GM18519 (cell line): ENCODE data around the gene TNKS1BP1.
A peak's percentile ranks its signal among the peaks of the same experiment; 100 is the strongest.
"Not testable (repeated sequence)": the region's sequence is repeated elsewhere in the genome, so short reads cannot be mapped to it uniquely, and the experiment has no call there.

Experiments
- ATAC-seq: cut with Tn5 transposase; IDR thresholded peaks from one replicate; pipeline ENCODE4 v1.9.1; 2021; ENCODE audit warnings: mild to moderate bottlenecking, moderate library complexity; ENCODE audit not compliant: unreplicated experiment, low FRiP score

Gene TNKS1BP1, protein sequence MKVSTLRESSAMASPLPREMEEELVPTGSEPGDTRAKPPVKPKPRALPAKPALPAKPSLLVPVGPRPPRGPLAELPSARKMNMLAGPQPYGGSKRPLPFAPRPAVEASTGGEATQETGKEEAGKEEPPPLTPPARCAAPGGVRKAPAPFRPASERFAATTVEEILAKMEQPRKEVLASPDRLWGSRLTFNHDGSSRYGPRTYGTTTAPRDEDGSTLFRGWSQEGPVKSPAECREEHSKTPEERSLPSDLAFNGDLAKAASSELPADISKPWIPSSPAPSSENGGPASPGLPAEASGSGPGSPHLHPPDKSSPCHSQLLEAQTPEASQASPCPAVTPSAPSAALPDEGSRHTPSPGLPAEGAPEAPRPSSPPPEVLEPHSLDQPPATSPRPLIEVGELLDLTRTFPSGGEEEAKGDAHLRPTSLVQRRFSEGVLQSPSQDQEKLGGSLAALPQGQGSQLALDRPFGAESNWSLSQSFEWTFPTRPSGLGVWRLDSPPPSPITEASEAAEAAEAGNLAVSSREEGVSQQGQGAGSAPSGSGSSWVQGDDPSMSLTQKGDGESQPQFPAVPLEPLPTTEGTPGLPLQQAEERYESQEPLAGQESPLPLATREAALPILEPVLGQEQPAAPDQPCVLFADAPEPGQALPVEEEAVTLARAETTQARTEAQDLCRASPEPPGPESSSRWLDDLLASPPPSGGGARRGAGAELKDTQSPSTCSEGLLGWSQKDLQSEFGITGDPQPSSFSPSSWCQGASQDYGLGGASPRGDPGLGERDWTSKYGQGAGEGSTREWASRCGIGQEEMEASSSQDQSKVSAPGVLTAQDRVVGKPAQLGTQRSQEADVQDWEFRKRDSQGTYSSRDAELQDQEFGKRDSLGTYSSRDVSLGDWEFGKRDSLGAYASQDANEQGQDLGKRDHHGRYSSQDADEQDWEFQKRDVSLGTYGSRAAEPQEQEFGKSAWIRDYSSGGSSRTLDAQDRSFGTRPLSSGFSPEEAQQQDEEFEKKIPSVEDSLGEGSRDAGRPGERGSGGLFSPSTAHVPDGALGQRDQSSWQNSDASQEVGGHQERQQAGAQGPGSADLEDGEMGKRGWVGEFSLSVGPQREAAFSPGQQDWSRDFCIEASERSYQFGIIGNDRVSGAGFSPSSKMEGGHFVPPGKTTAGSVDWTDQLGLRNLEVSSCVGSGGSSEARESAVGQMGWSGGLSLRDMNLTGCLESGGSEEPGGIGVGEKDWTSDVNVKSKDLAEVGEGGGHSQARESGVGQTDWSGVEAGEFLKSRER (N-terminal part only)

DNA sequence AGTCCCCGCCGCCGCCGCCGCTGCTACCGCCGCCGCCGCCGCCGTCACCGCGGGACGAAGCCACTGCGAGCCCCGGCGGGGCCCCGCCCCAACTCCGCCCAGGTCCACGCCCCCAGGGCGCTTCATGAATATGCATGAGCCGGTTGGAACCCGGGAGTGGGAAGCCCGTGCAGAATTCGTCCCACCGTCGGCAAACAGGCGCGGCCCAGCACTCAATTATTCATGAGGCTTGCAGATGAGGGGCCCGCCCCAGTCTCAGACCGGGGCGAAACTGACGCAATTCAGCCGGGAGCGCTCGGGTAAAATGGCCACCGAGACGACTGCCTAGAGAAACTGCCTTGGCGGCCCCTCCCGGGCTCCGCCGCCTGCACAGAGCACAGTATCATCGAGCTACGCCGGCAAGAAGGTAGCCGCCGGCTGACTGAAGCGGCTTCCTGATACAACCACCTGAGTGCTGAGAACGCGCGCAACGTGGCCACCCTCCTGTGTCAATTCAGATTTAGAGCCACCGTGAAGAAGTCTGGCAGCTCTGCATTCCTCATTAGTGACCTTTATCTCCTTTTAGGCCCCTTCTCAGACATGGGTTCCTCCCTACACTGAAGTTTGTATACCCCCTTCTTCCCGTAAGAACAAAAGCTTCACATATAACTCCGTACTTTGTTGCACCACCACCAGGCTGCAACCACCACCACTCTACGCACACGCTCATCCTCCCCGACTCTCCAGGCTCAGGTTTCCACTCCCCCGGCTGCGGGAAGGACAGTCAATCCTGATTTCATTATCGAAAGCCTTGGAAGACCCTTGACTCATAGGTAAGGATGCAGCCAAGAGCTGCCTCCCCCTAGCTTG is at the start of gene TNKS1BP1:
TSS of gene TNKS1BP1 (minus strand) at position 67 of the 849 bp plus-strand sequence. CDS start 3,067 bp downstream, outside the sequence.
- peak; percentile 85 for ATAC-seq

DNA sequence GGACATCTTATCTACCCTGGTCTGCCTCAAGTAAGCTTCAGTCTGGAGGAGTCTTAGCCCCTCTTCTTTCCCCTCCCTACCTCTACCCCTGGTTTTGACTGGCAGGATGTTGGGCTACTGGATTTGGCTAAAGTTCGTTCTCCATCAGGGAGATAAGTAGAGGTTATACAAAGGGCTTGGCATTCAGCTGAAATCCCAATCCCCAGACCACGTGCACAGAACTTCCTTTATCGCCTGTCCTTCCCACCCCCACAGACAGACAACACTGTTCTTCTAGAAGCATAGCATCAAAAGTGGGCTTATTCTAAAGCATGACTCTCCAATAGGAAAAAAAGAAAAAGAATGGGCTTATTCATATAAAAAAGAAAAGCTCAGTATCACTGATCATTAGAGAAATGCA is 48.4 kb upstream of the TNKS1BP1 start:
- no peak for ATAC-seq

DNA sequence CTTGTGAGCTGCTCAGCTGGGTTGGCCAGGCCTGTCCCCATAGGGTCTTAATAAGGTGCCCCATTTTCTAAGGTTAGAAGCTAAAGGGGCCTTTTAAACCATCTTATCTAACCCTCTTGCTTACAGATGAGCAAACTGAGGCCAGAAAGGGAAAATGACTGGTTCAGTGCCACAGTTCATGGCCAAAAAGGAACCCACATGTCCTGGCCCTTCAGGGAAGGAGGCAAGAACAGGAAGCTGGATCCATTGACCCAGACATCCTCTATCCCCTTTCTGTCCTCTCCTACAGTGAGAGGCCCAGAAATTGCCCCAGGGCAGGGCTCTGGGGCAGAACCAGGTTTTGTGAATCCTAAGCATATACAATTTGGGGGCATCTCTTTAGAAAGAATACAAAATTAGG is 46.2 kb upstream of the TNKS1BP1 start:
- ATAC-seq, result no peak

DNA sequence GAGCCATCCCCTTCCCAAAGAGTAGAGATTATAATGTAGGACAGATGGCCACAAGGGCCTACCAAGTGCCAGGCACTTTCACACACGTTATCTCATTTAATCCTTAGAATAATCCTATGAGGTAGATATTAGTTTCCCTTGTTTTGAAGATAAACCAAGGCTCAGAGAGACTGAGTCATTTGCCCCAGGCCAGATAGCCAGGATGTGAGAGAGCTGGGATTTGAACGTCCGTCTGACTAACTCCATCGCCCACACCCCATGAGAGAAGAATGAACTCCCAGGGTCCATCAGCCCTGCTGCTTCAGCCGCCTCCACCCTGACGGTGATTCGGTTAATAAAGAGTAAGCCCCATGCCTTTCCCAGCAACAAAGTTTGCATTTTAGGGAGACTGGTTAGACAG is 45.5 kb upstream of the TNKS1BP1 start:
- ATAC-seq, result no peak

DNA sequence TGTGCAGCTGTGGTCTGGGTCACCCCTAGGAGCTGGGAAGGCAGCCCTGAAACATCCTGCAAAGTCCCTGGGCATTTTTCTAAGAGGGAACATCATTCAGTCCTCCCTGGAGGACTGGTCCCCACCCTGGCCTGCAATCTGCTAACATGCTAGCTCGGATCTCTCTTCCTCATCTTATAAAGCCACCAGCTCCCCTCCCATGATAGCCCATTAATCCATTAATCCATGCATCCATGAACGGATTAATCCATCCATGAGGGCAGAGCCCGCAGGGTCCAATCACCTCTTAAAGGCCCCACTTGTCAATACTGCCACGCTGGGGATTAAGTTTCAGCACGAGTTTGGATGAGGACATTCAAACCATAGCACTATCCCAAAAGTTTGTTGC is 44.1 kb upstream of the TNKS1BP1 start:
- ATAC-seq, result no peak

DNA sequence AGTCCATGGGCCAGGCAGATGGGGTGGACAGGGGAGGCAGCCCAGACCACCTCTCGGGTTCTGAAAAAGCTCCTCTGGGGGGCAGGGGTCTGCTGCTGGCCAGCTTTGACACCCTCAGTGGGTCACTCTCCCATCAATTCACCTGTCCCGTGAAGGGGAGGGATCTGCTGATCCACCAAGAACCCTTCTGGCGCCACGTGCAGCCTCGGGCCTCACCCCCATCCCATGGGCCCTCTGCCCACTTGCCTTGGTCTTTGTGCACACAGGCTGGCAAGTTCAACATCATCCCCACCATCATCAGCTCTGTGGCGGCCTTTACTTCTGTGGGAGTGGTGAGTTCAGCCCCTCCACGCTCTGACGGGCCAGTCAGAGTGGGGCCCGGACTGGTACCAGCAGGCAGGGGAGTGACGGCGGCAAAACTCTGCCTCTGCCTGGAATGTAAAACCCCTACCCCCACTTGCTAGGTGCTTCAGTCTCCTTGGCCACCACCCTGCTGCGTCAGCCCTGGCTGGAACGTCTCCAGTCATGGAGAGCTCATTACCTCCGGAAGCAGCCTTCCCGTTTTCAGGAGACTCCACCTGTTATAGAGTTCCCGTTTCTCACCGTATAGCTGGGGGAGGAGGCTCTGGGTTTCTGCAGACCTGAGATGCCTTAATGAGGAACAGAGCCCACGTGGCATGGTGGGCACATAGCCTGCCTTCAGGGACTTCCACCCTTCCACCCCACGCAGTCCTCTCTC is 43.5 kb upstream of the TNKS1BP1 start:
- ATAC-seq, result no peak

DNA sequence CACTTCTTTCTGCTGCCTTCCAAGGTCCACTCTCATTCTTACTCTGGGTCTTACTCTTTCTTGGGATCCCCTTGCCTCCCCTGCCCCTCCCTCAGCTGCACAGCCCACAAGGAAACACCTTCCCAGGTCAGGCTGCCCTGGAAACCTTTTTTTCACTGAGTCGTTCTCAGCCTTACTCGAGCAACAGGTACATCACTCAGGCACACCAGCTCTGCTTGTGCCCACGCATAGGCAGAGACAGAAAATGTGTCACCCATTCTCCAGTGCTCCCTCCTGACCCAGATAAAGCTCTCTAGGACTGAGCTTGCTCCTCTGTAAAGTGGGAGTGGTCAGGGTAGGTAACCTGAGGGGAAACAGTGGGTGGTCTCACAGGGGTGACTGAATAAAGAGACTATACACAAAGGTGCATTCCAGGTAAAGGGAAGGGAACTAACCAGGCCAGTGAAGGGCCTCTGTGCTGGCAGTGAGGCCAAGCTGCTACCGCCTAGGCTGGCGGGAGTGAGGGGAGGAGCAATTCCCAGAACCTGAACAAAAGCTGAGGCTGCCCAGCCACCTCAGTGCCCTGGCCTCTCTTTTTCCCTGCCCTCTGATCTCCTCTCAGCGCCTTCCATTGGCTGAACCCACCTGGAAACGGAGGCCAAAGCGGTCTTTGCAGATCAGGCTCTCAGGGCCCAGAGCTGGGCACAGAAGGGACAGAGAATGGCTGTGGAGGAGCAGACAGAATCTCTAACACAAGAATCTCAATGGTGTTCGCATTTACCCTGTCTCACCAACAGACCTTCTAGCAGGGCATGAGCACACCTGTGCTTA is 40.3 kb upstream of the TNKS1BP1 start:
- ATAC-seq, result no peak

DNA sequence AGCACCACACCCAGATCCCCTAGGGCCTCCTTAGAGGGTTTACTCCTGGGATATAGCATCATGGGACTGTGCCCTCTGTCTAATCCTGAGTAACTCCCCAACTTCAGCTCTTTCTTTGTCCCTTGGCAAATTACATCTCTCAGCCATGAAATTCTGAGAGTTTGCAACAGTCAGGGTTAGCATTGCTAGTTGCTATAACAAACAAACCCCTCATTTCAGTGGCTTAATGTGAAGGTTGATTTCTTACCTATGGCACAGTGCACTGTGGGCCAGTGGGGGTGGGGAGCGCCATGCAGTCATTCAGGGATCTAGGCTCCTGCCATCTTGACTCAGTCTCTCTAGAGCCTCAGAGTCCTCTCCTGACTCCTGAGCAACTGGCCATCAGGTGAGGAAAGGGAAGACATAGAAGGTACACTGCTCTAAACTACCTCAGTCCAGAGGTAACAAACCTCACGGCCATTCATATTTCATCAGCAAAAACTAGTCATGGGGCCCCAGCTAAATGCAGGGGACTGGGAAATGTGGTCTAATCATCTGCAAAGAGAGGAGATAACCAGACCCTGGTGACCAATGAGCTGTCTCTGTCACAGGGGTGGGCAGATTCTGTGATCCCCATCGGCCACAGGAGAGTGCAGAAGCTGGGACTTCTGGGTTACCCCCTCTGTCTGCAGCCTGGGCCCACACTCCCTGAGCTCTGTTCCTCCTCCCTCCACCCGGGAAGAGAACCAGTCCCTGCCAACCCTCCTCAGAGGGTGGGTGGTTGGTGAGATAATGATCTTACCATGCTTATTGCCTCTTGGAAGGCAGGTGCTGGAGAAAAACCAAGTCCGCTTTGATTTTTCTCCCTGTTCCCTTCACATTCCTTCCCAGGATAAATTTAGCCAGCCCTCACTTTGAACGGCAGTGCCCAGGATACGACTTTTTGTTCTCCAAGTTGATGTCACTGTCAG is 38.7 kb upstream of the TNKS1BP1 start:
- ATAC-seq, result no peak

DNA sequence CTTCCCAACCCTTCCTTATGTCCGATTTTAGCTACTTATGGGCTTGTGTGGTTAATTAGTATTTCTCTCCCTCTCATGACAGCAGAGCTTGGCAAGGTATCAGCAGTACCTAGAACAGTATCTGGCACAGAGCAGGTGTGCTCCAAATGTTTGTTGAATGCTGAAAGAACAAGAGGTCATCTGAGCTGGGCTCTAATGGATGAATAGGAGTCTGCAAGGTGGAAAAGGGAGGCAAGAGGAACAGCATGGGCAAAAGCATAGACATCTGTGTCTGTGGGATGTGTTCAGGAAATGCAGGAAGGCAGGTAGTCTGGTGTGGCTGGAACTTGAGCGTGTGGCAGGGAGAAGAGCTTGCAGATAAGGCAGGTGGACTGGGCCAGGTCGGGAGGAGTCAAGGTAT is 37.2 kb upstream of the TNKS1BP1 start:
- ATAC-seq, result no peak

DNA sequence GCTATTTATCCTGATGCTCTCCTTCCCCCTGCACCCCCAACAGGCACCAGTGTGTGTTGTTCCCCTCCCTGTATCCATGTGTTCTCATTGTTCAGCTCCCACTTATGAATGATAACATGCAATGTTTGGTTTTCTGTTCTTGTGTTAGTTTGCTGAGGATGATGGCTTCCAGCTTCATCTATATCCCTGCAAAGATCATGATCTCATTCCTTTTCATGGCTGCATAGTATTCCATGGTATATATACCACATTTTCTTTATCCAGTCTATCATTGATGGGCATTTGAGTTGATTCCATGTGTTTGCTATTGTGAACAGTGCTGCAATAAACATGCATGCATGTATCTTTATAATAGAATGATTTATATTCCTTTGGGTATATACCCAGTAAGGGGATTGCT is 36.7 kb upstream of the TNKS1BP1 start:
- ATAC-seq, result not testable (repeated sequence)

DNA sequence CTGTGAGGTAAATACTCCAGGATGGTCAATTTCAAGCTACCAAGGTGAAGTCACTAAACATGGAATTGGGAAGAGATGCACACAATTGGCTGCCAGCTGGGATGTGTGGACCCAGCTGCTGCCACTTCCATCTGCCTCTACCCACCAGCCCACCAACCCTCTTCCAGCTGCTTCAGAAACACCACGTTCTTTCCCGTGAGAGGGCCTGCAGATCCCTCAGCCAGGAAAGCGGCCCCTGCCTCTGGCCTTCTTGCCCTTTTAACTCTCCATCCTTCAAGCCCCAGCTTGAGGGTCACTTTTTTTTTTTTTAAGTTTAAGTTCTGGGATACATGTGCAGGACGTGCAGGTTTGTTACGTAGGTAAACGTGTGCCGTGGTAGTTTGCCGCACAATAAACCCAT is 36.2 kb upstream of the TNKS1BP1 start:
- ATAC-seq, result no peak

DNA sequence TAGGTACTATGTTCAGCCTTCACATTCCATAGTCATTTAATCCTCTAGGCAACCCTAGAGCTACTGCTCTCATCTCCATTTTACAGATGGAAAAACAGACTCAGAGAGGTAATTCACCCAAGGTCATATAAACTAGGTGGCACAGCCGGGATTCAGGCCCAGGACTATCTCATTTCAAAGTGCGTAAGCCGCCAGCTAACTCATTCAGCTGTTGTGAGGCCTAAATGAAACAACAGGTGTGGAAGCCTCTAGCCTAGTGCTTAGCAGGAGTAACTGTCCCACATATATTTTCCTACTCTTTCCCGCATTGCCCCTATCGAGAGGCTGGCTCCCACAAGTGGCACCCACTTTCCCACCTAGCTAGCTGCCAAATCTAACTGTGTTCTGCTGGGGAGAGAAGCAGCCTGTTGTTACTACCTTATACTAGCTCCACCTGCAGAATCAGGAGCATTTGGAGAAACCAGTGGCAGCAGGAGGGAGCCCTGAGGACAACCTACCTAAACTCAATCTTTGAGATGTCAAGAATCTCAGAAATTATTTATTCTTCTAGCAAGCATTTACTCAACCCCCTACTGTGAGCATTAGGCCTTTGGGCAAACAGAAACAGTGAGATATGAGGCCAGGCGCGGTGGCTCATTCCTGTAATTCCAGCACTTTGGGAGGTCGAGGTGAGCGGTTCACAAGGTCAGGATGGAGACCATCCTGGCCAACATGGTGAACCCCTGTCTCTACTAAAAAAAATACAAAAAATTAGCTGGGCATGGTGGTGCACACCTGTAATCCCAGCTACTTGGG is 35.3 kb upstream of the TNKS1BP1 start:
- no peak for ATAC-seq

DNA sequence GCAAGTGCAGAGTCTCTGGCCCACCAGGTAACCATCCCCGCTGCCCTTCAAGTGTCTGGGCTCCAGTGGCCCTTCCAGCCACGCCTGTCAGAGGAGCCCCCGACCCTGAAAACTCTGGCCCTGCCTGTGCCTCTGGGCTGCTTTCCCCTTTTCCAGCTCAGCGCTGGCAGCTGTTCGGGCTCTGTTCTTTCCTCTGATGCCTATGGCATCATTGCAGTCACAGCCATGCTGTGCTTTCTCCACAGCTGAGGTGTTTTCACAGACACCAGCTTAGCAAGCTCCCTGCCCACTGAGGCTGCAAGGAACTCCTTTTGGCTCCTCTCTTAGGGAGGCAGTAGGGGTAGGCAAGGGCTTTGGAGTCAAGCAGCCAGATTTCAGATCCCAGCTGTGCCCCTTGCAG is 34.6 kb upstream of the TNKS1BP1 start:
- no peak for ATAC-seq

DNA sequence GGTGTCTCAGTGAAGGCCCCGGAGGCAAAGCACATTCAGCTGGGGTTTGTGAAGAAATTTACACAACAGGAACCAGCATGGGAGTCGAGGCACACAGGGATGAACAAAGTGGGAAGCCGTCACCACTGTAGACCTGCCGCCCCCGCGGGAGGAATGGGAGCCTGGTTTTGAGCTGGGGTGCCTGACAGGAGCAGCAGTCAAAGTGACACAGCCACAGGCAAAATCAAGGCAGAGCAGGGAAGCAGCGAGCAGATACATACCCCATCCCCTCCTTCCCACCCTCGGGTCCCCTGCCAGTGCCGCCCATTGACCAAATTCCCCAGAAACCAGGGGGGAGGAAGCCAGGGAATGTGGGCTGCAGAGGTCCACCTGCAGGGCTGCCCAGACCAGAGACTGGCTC is 34.2 kb upstream of the TNKS1BP1 start:
- no peak for ATAC-seq

DNA sequence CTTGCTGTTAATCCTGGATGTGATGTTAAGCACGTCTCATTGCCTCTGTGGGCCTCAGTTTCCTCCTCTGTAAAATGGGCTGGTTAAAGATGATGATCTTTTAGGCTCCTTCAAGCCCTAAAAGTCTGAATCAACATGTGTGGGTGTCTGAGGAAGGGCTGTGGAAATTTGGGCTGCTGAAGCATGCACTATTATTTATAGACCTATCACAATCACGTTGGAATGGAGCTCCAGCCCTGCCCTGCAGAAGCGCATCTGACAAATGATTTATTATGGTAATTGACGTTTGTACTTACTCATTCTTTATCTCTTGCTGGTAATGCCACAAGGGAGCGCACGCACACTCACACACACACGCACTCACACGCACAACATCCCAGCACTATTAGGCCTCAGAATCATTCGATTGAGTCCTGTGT is 33.8 kb upstream of the TNKS1BP1 start:
- no peak for ATAC-seq

DNA sequence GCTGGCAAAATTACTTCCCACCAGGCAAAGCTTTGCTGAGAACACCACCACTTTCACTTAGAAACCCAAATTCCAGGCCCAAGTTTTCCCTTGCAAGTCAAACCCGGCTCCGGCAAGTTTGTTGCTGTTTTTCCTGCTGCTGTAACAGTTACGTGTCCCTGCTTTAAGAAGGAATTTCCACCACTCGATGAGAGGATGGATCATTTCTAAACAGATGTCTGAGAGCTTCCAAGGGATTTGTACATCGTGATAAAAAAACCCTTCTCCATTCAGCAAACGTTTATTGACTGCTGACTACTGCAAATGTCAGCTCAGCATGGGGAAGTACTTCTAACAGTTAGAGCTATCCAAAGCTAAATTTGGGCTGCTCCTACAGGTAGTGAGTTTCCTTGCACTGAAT is 33.1 kb upstream of the TNKS1BP1 start:
- ATAC-seq, result no peak

DNA sequence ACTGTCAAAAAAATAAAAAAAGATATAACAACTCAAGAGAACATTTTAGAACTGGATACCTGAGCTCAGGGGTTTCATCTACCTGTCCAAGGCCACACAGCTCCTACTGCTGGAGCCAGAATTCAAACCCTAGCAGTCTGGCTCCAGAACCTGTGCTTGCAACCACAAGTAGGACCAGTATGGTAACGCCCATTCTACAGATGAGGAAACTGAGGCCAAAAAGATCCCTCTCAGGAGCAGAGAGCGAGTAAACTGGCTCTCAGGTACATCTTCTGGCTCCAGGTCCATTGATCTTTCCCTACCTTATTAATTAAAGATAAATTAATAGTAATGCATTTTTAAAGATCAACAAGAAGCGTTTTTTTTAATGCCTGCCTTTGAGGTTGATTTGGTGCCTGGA is 32.6 kb upstream of the TNKS1BP1 start:
- no peak for ATAC-seq
